GM18520 (cell line): ENCODE measurements around the gene LATS1.
"Not testable (repeated sequence)": the region's sequence is repeated elsewhere in the genome, so short reads cannot be mapped to it uniquely, and the experiment has no call there.

Experiments
- ATAC-seq: cut with Tn5 transposase; IDR thresholded peaks from one replicate; pipeline ENCODE4 v1.9.1; 2021; ENCODE audit not compliant: unreplicated experiment

The LATS1 gene

DNA sequence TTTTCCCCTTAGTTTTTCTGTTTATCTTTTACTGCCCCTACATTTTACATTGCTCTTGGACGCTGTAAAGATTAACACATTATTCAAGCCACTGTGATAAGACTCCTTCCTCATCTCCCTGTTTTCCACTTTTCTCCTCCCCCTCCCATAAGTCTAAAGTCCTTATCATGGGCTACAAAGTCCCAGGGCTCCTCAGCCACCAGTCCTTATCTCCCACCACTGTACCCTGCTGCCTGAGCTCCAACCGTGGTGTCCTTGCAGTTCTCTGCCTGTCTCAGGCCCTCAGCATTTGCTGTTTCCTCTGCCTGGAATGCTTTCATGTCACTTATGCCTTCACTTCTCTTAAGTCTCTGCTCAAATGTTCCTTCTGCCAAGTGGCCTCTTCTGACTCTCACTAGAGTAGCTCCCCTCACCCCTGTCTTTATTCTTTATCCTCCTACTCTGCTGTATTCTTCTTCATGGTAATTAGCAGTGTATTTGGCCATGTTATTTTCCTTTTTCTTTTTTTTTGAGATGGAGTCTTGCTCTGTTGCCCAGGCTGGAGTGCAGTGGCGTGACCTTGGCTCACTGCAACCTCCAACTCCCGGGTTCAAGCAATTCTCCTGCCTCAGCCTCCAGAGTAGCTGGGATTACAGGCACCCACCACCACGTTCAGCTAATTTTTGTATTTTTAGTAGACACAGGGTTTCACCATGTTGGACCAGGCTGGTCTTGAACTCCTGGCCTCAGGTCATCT is 10.8 kb upstream of the LATS1 start:
- ATAC-seq, result no peak

DNA sequence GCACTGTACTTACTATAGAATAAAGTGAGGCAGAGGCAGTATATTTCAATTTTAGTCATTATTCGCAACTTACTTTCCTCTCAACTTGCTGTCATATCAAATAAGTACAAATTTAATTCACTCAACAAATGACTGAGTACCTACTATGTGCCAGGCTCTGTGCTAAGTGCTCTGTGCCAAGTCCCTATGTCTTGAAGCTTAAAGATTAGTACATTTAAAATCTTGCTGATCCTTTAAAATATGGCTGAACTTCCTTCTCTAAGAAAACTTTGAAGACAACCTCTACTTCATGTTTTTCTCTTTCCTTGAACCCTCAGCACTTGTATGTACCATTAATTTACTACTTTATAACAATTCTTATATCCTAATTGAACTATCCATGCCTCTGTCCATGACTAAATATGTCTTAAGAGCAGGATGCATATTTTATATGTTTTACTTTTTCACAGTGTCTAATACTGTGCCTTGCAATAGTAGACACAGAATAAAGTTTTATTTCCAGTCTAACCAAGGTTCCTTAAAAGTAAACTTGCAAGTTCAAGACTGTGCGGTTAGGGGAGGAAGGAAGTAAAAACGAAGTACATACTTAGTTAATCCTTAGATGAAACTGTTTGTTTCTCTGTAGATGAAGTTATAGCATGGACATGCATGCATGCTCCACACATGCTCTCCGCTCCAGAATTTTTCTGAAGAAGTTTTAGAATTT is 10.0 kb upstream of the LATS1 start:
- no peak for ATAC-seq

DNA sequence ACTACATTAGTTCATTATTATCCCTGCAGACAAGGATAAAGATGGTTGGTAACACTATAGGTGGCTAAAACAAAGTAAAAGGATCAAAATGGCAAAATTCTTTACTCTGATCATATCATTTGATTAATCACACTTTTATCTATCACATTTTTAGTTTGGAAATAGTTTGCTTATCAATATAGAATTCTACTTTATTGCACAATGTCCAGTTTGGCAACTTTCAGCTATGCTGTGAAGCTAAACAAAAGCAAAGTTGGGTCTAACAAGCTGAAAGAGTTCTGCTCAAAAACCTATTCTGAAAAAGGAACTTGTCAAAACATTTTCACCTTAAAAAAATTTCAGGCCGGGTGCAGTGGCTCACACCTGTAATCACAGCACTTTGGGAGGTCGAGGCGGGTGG is 7.9 kb upstream of the LATS1 start:
- no peak for ATAC-seq

DNA sequence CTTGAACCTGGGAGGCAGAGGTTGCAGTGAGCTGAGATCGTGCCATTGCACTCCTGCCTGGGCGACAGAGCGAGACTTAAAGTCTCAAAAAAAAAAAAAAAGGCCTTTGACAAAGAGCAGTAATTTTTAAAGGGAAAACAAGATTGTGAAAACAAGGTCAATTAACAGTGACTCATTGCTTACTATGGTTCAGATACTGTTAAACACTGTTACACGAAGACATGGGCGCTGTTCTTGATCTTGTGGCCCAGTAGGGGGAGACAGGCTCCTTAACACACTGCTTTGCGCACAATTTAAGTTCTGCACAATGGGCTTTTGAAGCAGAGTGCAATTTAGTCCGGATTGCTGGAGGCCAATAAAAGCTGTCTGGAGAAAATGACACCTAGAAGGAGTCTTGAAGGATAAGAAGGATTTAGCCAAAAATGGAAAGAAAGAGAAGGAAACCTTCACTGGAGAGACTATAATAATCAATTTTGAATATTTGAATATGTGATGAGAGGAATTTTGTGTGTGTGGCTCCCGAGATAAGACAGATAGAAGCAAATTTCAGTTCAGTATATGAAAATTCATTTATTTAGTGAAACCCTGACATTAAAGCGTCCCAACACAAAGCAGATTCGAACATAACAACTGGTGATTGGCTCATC is 6.0 kb upstream of the LATS1 start:
- no peak for ATAC-seq

DNA sequence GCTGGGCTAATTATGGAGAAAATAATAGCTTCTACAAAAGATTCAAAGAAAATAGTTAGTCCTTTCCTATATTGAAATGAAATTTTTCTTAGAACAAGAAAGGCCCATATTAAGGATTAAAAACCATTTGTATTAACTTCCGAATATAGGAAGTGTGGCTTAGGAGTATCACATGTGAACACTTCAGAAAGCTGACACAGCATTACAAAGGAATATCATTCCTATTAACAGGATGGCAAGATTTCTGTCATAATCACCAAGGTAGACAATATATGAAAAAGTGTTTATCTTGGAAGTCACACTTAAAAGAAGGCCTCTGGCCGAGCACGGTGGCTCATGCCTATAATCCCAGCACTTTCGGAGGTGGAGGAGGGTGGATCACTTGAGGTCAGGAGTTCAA is 5.4 kb upstream of the LATS1 start:
- no peak for ATAC-seq

DNA sequence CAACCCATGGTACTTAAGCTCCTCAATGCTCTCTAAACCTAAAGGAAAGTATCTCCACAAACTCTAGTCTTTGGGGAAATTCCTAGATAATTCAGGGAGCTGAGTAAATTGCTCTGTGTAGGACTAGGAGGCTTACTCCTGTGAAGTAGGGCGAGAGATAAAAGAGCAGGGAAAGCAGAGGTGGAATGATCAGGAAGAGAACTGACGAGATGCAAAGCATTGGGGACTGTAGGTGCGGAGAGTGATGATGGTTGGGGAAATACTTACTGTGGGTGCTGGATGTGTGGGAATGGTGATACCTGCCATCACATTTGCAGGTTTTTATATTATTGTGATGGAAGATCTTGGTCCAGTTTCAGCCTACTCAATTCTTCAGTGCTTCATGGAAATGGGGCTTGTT is 1.6 kb upstream of the LATS1 start:
- ATAC-seq, result no peak

DNA sequence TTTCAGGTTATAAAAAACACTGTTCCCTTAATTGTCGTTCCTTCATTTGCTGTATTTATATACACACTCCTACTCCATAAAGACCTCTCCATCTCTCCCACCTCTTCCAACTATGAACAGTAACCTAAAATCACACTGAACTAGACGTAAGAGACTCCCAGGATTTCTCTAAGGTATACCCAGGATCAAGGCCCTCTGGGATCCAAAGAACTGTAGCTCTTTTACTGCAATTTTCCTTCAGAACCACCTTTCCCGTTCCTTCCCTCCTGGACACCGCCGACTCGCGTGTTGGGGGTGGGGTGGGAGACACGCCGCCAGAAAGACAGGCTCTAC is 680 bp downstream of the LATS1 start:
- no peak for ATAC-seq

DNA sequence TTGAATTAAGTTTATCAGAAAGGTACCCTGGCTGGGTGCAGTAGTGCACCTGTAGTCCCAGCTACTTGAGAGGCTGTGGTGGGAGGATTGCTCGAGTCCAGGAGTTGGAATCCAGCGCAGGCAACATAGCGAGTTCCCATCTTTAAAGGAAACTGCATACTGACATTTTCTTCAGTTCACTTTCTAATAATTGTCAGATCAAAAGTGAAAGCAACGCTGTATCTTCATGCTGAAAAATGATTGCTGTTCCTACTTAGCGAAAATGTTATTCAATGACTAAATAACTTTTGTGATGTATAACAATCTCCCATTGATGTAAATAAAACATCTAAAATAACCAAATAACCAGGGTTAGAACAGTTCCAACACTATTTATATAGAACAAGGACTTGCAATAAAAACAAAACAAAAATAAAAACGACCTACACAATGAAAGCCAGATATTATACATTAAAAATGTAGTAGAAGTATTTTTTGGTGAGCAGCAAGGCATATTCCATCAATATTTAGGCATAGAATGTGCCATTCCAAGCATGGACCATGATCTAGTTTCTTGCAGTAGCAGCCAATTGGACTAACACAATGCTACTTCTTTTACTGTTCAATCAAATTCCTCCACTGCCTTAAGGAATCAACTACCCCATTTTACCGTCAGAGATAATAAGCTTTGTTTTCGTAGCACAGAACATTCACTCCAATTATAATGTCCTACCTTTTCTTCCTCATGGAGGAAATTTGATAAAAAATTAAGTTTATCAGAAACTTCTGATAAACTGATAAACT is 1.5 kb downstream of the LATS1 start:
- no peak for ATAC-seq

DNA sequence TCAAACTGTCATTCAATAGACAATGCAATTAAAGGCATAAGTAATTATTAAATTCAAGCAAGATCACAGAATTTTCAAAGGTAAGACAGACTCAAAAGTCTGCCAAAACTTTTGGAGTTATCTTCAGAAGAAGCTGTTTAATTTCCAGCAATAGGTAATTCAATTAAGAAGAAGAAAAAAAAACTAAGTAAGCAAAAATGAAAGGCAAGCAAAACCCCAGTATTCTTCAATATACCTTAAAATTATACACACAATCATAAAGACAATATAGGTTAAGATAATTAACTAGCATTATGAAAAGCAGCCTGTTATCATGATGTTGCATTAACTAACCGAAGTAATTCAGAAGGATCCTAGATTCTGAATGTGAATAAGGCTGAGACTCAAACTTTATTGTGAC is 3.5 kb downstream of the LATS1 start:
- no peak for ATAC-seq

DNA sequence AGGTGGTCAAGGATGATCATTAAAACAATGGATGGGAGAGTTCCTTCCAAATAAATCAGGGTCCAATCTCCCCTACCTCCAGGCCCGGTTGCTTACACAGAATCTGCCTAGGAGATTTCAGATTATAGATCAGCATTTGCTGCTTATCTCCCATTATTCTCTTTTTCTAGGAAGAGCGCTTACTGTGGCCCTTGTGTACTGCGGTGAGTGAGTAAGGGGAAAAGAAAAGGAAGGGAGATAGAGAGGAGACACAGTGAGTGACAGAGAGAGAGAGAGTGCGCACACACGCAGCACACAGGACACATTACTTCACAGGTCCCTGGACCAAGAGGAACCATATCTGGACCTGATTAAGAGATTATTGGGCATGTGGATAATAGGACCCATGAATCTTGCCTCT is 6.2 kb downstream of the LATS1 start:
- no peak for ATAC-seq

DNA sequence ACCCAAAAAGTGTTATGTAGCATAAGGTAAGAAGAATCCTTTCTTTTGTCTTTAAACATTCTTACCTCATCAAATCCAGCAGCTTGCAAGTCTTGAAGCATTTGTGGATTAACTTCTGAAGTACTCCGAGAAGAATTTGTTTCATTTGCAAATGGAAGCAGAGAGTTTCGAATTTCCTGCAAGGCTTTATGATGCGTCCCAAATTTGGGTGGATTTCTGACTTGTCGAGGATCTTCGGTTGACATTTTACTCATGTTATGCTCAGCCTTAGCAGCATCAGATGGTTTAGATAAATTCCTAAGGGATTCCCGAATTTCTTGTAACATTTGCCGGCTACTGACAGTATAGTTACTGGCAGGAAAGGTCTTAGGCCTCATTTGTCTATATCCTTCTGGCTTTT is 16.2 kb downstream of the LATS1 start:
- ATAC-seq, result no peak

DNA sequence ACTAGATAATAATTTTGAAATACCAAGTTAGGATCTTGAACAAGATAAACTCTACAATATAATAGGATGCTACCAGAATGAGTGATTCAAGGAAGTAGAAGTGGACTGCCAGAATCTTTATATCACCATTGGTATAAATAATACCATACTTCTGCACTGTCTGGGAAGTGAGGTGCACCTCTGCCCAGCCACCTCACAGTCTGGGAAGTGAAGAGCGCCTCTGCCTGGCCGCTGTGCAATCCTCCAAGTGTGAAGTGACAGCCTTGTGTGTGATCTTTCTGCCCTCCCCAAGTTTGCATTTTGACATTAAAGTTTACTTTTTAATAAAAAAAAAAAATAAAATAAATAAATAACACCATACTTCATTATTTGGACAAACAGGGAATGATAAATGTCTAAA is 18.8 kb downstream of the LATS1 start:
- no peak for ATAC-seq

DNA sequence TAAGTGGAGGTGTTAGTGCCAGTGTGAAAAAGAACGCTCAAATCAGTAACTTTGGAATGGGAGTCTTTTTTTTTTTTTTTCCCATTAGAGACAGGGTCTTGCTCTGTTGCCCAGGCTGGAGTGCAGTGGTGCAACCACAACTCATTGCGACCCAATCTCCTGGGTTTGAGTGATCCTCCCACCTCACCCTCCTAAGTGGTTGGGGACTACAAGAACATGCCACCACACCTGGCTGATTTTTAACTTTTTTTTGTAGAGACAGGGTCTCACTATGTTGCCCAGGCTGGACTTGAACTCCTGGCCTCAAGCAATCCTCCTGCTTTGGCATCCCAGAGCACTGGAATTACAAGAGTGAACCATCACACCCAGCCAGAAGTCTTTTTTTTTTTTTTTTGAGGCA is 19.7 kb downstream of the LATS1 start:
- ATAC-seq, result no peak

DNA sequence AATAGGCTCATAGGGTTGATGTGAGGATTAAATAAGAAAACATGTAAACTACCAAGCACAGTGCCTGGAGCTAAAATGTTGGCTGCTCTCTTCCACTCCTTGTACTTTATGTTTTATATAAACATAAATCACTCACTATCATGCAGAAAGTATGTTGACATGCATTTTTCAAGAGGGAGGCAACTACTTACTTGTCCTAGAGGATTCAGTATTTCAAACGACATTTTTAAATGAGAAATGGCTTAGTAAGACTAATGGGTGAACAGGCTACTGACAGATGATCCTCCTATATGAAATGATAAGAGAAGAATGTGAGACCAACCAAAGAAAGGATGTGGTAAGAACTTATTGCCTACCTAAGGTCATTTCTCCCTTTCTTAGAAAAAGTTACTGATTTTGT is 21.0 kb downstream of the LATS1 start:
- ATAC-seq, result no peak

DNA sequence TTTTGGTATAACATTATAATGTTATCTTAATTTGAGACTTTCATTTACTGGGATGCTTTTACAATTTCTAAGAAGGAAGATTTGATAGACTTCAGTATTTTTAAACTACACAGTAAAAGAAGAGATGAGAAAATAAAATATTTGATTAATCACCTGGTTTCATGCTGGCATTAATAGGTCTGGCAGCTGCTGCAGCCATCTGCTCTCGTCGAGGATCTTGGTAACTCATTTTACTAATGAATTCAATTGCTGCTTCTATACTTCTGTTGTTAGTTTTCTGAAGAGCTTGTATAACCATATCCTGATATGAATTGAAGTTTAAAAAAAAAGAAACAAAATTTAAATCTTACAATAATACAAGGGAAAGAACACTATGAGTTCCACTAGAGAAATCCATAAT is 23.0 kb downstream of the LATS1 start:
- no peak for ATAC-seq

DNA sequence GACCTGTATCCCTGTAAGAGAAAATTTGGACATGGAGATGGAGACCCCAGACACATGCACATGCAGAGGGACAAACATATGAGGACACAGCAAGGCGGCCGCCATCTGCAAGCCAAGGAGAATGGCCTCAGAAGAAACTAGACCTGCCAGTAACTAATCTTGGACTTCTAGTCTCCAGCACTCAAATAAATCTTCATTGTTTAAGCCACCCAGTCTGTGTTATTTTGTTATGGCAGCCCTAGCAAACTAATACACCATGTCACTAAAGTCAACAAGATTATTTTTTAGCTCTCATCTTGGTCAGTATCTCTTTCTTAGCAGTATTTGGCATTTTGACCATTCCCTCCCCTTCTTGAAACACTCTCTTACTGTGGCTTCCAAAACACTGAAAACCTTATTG is 26.7 kb downstream of the LATS1 start:
- no peak for ATAC-seq

DNA sequence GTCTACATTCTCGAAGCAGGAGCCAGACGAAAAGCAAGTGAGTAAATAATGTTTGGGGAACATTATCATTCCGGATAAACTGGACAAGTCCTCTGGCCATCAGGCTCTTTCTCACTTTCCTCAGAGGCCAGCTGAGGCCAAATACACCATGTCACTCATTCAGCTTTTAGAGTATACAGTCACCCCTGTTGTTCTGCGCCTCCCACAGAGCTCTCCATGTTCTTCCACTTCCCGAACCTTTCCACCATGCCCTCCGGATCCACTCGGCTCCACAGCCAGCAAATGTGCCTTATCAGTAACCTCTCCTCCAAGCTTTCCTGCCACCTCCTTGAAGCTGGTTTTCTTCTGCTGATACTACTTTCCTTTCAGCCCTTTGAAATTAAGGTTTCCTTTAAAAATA is 31.7 kb downstream of the LATS1 start:
- ATAC-seq, result no peak

DNA sequence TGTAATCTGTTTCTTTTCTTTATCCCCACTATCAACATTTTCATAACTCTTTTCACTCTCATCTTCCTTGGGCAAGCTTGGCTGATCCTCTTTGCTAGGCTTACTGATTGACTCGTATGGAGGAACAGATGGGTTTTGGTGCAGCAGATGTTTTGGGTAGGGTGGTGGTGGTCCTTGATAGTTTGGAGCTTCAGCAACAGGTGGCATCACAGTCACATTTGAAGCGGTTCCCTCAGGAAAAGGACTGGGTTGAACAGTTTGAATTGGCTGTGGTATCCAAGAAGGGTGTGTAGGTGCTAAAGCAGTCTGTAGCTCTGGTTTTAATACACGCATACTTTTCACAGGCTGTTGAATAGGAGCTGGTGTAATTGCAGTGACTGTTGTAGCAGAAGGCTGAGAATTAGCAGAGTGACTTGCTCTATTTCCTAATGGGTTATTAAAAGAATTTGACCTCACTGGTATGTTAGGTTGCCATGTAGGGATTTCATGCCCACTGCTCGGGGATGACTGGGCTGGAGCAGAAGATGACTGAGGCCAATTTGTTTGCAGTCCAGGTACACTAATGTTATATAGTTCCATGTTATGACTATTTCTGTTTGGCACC is 34.5 kb downstream of the LATS1 start:
- ATAC-seq, result no peak

DNA sequence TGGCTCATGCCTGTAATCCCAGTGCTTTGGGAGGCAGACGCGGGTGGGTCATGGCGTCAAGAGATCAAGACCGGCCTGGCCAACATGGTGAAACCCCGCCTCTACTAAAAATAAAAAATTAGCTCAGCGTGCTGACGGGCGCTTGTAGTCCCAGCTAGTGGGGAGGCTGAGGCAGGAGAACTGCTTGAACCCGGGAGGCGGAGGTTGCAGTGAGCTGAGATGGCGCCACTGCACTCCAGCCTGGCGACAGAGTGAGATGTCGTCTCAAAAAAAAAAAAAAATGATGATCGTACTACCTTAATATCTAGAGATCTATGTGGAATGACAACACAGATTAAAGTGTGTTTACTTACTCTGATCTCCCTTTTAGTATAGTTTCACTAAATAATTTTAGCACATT is 36.1 kb downstream of the LATS1 start:
- ATAC-seq, result not testable (repeated sequence)

DNA sequence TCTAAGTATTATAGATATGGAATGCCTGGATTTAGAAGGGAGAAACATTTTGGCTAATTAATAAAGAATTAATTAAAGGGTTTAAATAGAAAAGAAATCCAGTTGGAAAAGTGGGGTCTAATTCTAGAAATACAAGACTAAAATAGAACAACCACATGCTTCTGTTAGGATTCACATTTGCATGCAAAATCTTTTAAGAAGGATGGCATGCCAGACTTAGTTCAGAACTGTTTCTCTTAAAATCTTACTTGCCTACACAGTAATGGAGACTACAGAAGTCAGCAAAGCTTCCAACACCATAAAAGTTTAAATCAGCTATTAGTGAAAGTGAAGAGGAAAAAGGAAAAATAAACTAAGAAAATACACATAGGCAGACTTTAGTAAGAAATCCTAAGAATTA is 36.7 kb downstream of the LATS1 start:
- no peak for ATAC-seq

DNA sequence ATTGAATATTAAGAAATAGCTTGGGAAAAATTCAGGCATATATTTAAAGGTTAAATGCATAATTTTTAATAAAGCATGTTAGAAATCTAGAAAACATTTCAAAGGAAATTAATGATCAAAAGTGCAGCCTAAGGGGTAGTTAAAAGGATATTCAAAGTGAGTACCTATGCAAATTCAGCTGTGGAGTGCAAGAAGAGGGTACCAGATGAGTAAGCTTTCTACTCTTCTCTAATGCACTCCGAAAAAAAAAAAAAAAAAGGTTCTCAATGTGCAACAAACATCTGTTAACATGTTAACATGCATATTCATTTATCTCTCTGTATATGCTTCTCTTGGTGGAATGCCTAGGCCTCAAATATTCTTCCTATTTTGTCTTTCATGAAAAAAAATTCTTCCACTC is 37.4 kb downstream of the LATS1 start:
- no peak for ATAC-seq
